GM19324 (cell line): ENCODE data around the gene RESP18.
"Not testable (repeated sequence)": the region's sequence is repeated elsewhere in the genome, so short reads cannot be mapped to it uniquely, and the experiment has no call there.

Source experiments
- ATAC-seq: cut with Tn5 transposase; IDR thresholded peaks from one replicate; pipeline ENCODE4 v1.9.1; 2021; ENCODE audit warnings: mild to moderate bottlenecking, moderate library complexity; ENCODE audit not compliant: unreplicated experiment, low FRiP score

The RESP18 gene

GRCh38 chr2:219294356-219295351, 37.9 kb downstream of the RESP18 start:
- peak; percentile 85 for ATAC-seq

GRCh38 chr2:219293736-219294231, 38.8 kb downstream of the RESP18 start:
- no peak for ATAC-seq

GRCh38 chr2:219292616-219293015, 39.9 kb downstream of the RESP18 start:
- no peak for ATAC-seq

- ATAC-seq: no peak
These were observed 40.5 kb downstream of the RESP18 start for GRCh38 chr2:219291910-219292490.

GRCh38 chr2:219291394-219291793, 41.1 kb downstream of the RESP18 start:
- ATAC-seq: no peak

- ATAC-seq: no peak
These were observed 42.0 kb downstream of the RESP18 start for GRCh38 chr2:219290381-219291171.

- no peak for ATAC-seq
These were observed 42.8 kb downstream of the RESP18 start for GRCh38 chr2:219289537-219290361.

- no peak for ATAC-seq
These were observed 43.4 kb downstream of the RESP18 start for GRCh38 chr2:219289195-219289536.

GRCh38 chr2:219287580-219288265, 44.8 kb downstream of the RESP18 start:
- no peak for ATAC-seq

- ATAC-seq: not testable (repeated sequence)
These were observed 45.5 kb downstream of the RESP18 start for GRCh38 chr2:219287116-219287440.

GRCh38 chr2:219286436-219287115, 46.0 kb downstream of the RESP18 start:
- no peak for ATAC-seq

- no peak for ATAC-seq
These were observed 46.6 kb downstream of the RESP18 start for GRCh38 chr2:219285894-219286425.

- ATAC-seq: no peak
These were observed 47.2 kb downstream of the RESP18 start for GRCh38 chr2:219285373-219285735.

- no peak for ATAC-seq
These were observed 47.8 kb downstream of the RESP18 start for GRCh38 chr2:219284501-219285372.

- ATAC-seq: no peak
These were observed 49.5 kb downstream of the RESP18 start for GRCh38 chr2:219282943-219283581.

- ATAC-seq: no peak
These were observed 50.2 kb downstream of the RESP18 start for GRCh38 chr2:219282375-219282774.

GRCh38 chr2:219281588-219281987, 51.0 kb downstream of the RESP18 start:
- no peak for ATAC-seq
